NB4 (cell line): ENCODE measurements around the gene SPOP.

Experiments used
- POLR2A ChIP-seq: IDR thresholded peaks from 2 replicates; pipeline ENCODE4 v1.6.1; 2011; ENCODE audit warnings: mild to moderate bottlenecking; ENCODE audit not compliant: insufficient read length; ENCODE audit errors: extremely low read depth
- TF ChIP-seq, protein P1 (sequence below): IDR thresholded peaks from one replicate; pipeline ENCODE4 v1.5.1; 2012; ENCODE audit warnings: low read depth, low read length
- TF ChIP-seq, protein P2 (sequence below): IDR thresholded peaks from 2 replicates; pipeline ENCODE4 v1.6.1; 2011; ENCODE audit warnings: low read depth, low read length

DNA sequence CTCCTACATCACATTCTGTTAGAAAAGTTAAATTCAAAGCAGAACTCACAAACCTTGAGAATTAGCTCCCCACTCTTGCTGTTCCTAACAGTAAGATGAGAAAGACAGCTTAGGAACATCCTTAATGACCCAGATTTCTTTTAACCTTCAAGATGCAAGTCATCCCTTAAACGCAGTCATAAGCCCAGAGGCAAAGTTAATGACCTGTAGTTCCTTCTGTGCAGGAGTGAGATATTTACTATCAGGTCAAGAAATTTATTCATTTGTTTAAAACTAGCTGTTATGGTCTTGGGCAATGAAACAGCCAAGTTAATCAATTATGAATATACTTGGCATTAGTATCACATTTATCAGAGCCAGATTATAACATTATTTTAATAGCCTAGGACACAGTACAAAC, 65.2 kb downstream of the SPOP start:
- TF ChIP-seq, protein P1, sequence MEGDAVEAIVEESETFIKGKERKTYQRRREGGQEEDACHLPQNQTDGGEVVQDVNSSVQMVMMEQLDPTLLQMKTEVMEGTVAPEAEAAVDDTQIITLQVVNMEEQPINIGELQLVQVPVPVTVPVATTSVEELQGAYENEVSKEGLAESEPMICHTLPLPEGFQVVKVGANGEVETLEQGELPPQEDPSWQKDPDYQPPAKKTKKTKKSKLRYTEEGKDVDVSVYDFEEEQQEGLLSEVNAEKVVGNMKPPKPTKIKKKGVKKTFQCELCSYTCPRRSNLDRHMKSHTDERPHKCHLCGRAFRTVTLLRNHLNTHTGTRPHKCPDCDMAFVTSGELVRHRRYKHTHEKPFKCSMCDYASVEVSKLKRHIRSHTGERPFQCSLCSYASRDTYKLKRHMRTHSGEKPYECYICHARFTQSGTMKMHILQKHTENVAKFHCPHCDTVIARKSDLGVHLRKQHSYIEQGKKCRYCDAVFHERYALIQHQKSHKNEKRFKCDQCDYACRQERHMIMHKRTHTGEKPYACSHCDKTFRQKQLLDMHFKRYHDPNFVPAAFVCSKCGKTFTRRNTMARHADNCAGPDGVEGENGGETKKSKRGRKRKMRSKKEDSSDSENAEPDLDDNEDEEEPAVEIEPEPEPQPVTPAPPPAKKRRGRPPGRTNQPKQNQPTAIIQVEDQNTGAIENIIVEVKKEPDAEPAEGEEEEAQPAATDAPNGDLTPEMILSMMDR = no peak
- TF ChIP-seq POLR2A = no peak
- TF ChIP-seq, protein P2, sequence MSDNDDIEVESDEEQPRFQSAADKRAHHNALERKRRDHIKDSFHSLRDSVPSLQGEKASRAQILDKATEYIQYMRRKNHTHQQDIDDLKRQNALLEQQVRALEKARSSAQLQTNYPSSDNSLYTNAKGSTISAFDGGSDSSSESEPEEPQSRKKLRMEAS = no peak
